ENCODE measurements around the gene SECISBP2L.

DNA sequence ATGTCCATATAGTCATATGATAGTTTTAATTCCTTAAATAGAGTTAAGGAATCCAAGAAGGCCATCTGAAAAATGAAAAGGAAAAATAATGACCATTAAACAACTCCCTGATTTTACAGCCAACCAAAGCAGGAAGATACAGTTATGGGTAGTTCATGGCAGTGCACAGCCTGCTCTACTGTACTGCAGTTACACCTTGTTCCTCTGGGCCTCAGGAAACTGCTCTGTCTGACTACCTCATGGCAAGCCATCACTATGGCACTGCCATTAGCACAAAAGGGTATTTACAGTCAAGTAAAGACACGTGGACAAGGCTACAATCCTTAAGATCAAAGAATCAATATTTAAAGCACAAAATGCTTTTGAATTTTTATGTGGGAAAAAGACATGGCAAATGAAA is 19.5 kb downstream of the SECISBP2L start:
- TF ChIP-seq POLR2AphosphoS5 (IDR thresholded peaks at IDR 0.05; ENCODE audit: borderline replicate concordance, low read depth, low read length) (no peak), EZH2 (IDR thresholded peaks at IDR 0.05) (no peak)

Measured in SK-N-MC (cell line).